Cortex of kidney (tissue), 1 donor: ENCODE data around the gene IQGAP3.

ENCODE experiments used
- DNase-seq: peaks from one replicate; lab custom pipeline; 2025; lab: John Stamatoyannopoulos, UW

Gene IQGAP3

GRCh38 chr1:156511644-156512043 lies 60.7 kb downstream of the IQGAP3 start:
- no peak for DNase-seq

GRCh38 chr1:156510709-156511108 lies 61.7 kb downstream of the IQGAP3 start:
- no peak for DNase-seq

- DNase-seq: no peak
Observed at GRCh38 chr1:156509424-156510034, 62.8 kb downstream of the IQGAP3 start.

- no peak for DNase-seq
Observed at GRCh38 chr1:156508955-156509234, 63.5 kb downstream of the IQGAP3 start.

GRCh38 chr1:156508205-156508954 lies 64.0 kb downstream of the IQGAP3 start:
- no peak for DNase-seq

- DNase-seq: no peak
Observed at GRCh38 chr1:156506450-156506849, 65.9 kb downstream of the IQGAP3 start.

- no peak for DNase-seq
Observed at GRCh38 chr1:156505679-156506298, 66.6 kb downstream of the IQGAP3 start.

- DNase-seq: no peak
Observed at GRCh38 chr1:156504821-156505678, 67.3 kb downstream of the IQGAP3 start.

GRCh38 chr1:156504438-156504813 lies 67.9 kb downstream of the IQGAP3 start:
- no peak for DNase-seq

GRCh38 chr1:156503698-156504437 lies 68.5 kb downstream of the IQGAP3 start:
- no peak for DNase-seq

- DNase-seq: no peak
Observed at GRCh38 chr1:156502894-156503697, 69.3 kb downstream of the IQGAP3 start.

GRCh38 chr1:156502391-156502893 lies 69.9 kb downstream of the IQGAP3 start:
- DNase-seq: no peak

GRCh38 chr1:156500793-156501506 lies 71.4 kb downstream of the IQGAP3 start:
- peak; percentile 72 for DNase-seq

GRCh38 chr1:156500543-156500792 lies 71.9 kb downstream of the IQGAP3 start, which contains the start of gene MEF2D:
Gene MEF2D (minus strand): TSS chr1:156500775. CDS start chr1:156483292, 17,483 bp downstream.
- DNase-seq: no peak

- DNase-seq: no peak
Observed at GRCh38 chr1:156499842-156500542, 72.4 kb downstream of the IQGAP3 start.

- no peak for DNase-seq
Observed at GRCh38 chr1:156499194-156499841, 73.0 kb downstream of the IQGAP3 start.

- DNase-seq: no peak
Observed at GRCh38 chr1:156498432-156499193, 73.8 kb downstream of the IQGAP3 start.

GRCh38 chr1:156497743-156498431 lies 74.5 kb downstream of the IQGAP3 start:
- no peak for DNase-seq
